ENCODE results near the gene CDH13.

- TF ChIP-seq CTCF (IDR thresholded peaks at IDR 0.05) (no peak), EP300 (IDR thresholded peaks at IDR 0.05) (no peak), POLR2A (IDR thresholded peaks at IDR 0.05; ENCODE audit: low read depth) (no peak)
Measured at GRCh38 chr16:82699711-82700495, 73.1 kb downstream of the CDH13 start.

Data from esophagus muscularis mucosa (tissue), 4 donors.